B cell (primary cell): Measurements from ENCODE around the gene EMP3.
A peak's percentile ranks its signal among the peaks of the same experiment; 100 is the strongest.

Experiments used
- CTCF ChIP-seq: fragments of 200-600 bp; IDR thresholded peaks from one replicate; pipeline ENCODE4 v1.8.0; 2022; ENCODE audit warnings: antibody characterized with exemption, mild to moderate bottlenecking
- EZH2 ChIP-seq: IDR thresholded peaks from 2 replicates; pipeline ENCODE4 v1.6.1; 2012; ENCODE audit warnings: borderline replicate concordance, low read depth, mild to moderate bottlenecking, moderate library complexity, low read length; ENCODE audit not compliant: insufficient read depth, poor library complexity, severe bottlenecking

- TF ChIP-seq EZH2: no peak
- TF ChIP-seq CTCF: peak; percentile 90
Measured at GRCh38 chr19:48319647-48320541, 5.5 kb upstream of the EMP3 start.
